Gastroesophageal sphincter (tissue), 4 donors: ENCODE data around the gene VTI1A. TPM values are rescaled to one million over a fixed set of nuclear protein-coding genes. Genes with fewer than 3 reads are reported as not detected.

ENCODE experiments used
- ATAC-seq: fragments of 150-250 bp; one replicate; pipeline ENCODE4 v1.9.1; 2016; ENCODE audit warnings: mild to moderate bottlenecking, moderate library complexity
- H3K27ac ChIP-seq, 4 donors: fragments of 200-600 bp; sonication (generic) in 3 of 4; 1 replicate in 3 of 4; 2 replicates in 1 of 4; pipeline ENCODE4 v1.5.1; 2016 to 2019
- H3K27me3 ChIP-seq: fragments of 200-600 bp; sonication (generic); one replicate; pipeline ENCODE4 v1.5.1; 2019
- H3K36me3 ChIP-seq, 2 donors: fragments of 200-600 bp; sonication (generic); one replicate each; pipeline ENCODE4 v1.5.1; 2019; ENCODE audit warnings: control low read depth in 1 of 2
- H3K4me1 ChIP-seq, 3 donors: fragments of 200-600 bp; sonication (generic); 1 replicate in 2 of 3; 2 replicates in 1 of 3; pipeline ENCODE4 v1.5.1; 2016 to 2019; ENCODE audit warnings: control low read depth in 2 of 3
- H3K4me3 ChIP-seq, 2 donors: fragments of 200-600 bp; sonication (generic); one replicate each; pipeline ENCODE4 v1.5.1; 2019; ENCODE audit warnings: mild to moderate bottlenecking in 1 of 2, moderate library complexity in 1 of 2
- H3K9me3 ChIP-seq, 3 donors: fragments of 200-600 bp; sonication (generic); one replicate each; pipeline ENCODE4 v1.5.1; 2017 to 2019; ENCODE audit warnings: control low read depth in 2 of 3
- EP300 ChIP-seq: sonication (generic); formaldehyde crosslinking; IDR thresholded peaks from one replicate; pipeline ENCODE4 v1.6.1; 2017; ENCODE audit warnings: antibody characterized with exemption, mild to moderate bottlenecking
- POLR2A ChIP-seq, 2 donors: fragments of 450-650 bp; IDR thresholded peaks; one replicate each; pipeline ENCODE4 v1.6.1; 2017; ENCODE audit warnings: antibody characterized with exemption in 2 of 2, mild to moderate bottlenecking in 2 of 2, moderate library complexity in 1 of 2
- POLR2AphosphoS5 ChIP-seq: sonication (generic); formaldehyde crosslinking; IDR thresholded peaks from one replicate; pipeline ENCODE4 v1.6.1; 2017; ENCODE audit warnings: antibody characterized with exemption
- WGBS, 2 donors: methylation state at CpG; one replicate each; pipeline ENCODE4 v1.1.5; 2018; ENCODE audit warnings: low coverage in 1 of 2; 5-methylcytosine and 5-hydroxymethylcytosine counted together
- total RNA-seq, 4 donors: library from RNA; depleted of rRNA; stranded (reverse); fragments of >200 nt; gene quantifications; one replicate each; pipeline ENCODE4 v1.1.0, GENCODE V29; 2016
- TF ChIP-seq, protein P1 (sequence below), 4 experiments: fragments of 200-600 bp in 2 of 4; fragments of 450-650 bp in 2 of 4; sonication (generic) in 1 of 4; IDR thresholded peaks; one replicate each; pipeline ENCODE4 v1.5.1; 2017 to 2019; ENCODE audit warnings: antibody characterized with exemption in 4 of 4, mild to moderate bottlenecking in 2 of 4, moderate library complexity in 2 of 4

The VTI1A gene
- total RNA-seq, 4 donors from 2014 or later: 19.6 to 81.9 (median 43.1) TPM

DNA sequence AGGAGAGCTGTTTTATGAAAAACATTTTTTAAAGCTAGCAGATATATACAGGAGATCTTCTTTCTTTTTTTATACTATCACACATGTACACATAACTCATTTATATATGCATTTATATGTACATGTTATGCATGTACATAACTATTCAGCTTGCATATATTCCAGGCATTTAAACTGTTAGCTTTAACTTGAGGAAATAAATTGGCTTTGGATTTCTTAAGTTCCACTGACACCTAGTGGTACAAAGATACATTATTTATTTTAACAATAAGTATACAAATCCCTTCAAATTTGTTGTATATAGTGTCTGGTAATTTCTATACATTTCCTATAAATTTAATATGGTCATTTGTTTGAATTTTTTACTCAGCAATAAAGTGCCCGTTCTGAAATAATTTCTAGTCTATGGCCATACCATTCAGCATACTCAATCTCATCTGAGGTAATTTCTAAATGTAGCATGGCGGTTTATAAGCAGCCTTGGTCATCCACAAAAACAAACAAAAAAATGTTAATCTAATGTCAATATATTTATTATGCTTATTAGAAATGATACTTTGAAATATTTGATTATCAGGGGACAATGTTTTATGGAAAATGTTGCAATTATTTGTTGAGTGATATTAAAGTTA lies 11.9 kb upstream of the VTI1A start:
- WGBS, 2 donors: 86 to 94% methylated on average over 2 of the region's 2 CpGs

DNA sequence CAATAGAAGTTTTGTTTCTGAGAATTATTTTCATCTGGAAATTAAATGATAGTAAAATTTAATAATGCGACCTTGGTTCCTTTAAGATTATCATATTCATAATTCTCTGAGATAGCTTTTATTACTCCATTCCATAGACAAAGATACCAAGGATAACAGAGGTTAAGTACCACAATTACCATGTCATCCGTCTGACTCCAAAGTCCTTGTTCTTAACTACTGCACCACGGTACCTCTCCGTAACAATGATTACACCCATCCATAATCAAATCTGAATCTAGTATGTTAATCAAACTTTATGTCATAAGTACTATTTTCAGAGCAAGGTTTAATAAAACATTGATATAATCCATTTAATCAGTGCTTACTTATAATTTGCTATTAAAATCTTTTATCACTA lies 8.7 kb upstream of the VTI1A start:
- H3K4me3 ChIP-seq: no peak overlapping the region
- no peak overlapping the region for H3K27ac ChIP-seq
- no peak for ATAC-seq
- TF ChIP-seq POLR2AphosphoS5 (no peak), EP300 (no peak), POLR2A (IDR thresholded peaks at IDR 0.05) (no peak)
- TF ChIP-seq, protein P1, sequence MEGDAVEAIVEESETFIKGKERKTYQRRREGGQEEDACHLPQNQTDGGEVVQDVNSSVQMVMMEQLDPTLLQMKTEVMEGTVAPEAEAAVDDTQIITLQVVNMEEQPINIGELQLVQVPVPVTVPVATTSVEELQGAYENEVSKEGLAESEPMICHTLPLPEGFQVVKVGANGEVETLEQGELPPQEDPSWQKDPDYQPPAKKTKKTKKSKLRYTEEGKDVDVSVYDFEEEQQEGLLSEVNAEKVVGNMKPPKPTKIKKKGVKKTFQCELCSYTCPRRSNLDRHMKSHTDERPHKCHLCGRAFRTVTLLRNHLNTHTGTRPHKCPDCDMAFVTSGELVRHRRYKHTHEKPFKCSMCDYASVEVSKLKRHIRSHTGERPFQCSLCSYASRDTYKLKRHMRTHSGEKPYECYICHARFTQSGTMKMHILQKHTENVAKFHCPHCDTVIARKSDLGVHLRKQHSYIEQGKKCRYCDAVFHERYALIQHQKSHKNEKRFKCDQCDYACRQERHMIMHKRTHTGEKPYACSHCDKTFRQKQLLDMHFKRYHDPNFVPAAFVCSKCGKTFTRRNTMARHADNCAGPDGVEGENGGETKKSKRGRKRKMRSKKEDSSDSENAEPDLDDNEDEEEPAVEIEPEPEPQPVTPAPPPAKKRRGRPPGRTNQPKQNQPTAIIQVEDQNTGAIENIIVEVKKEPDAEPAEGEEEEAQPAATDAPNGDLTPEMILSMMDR (IDR thresholded peaks at IDR 0.05): no peak
- peaks cover 0 to 2% (median 0%) of the 10 kb centered on the region in 3 donors for H3K4me1 ChIP-seq
- peaks cover 3 to 96% of the 10 kb centered on the region in 2 donors for H3K36me3 ChIP-seq
- WGBS, 2 donors: 88 to 91% methylated on average over 4 of the region's 4 CpGs
- H3K9me3 ChIP-seq: no peaks in the 10 kb centered on the region
- H3K27me3 ChIP-seq: no peaks in the 10 kb centered on the region

More for the DNA sequence above, 11.9 kb upstream of the VTI1A start:
- ATAC-seq: no peak
- H3K4me1 ChIP-seq: no peaks in the 10 kb centered on the region
- TF ChIP-seq EP300 (no peak), POLR2AphosphoS5 (no peak)
- TF ChIP-seq, protein P1 (IDR thresholded peaks at IDR 0.05): peak in 1 of 4 experiments; percentile 9
- H3K36me3 ChIP-seq: peaks cover 3 to 96% of the 10 kb centered on the region in 2 donors
- H3K9me3 ChIP-seq: no peaks in the 10 kb centered on the region
- no peak overlapping the region for H3K4me3 ChIP-seq
- H3K27ac ChIP-seq: no peak overlapping the region
- H3K27me3 ChIP-seq: no peaks in the 10 kb centered on the region

DNA sequence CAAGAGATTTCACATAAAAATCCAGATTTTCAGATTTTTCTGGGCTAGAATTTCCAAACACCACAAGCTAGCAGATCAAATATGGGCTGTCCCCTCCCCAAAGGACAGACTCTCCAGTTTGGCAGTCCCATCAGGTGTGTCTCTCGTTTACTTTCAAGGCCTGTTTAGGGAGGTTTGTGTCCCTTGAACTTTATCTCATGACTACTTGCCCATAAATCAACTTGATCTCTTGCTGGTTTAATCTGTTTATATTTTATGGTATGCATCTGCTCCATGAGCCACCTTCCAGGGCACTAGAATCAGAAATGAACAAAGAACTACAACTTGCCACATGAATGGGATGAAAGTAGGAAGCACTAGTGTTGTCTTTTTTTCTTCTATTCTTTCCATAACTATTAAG lies 5.5 kb upstream of the VTI1A start:
- Histone ChIP-seq H3K9me3 (no peaks in the 10 kb centered on the region), H3K27ac (no peak overlapping the region), H3K27me3 (no peaks in the 10 kb centered on the region), H3K4me1 (peaks cover 0 to 31% (median 7%) of the 10 kb centered on the region in 3 donors), H3K36me3 (peaks cover 0 to 84% of the 10 kb centered on the region in 2 donors), H3K4me3 (no peak overlapping the region)
- TF ChIP-seq POLR2A (IDR thresholded peaks at IDR 0.05) (no peak), EP300 (no peak), POLR2AphosphoS5 (no peak)
- TF ChIP-seq, protein P1 (IDR thresholded peaks at IDR 0.05): no peak
- WGBS, 2 donors: 60 to 83% methylated on average over 1 of the region's 1 CpG
- ATAC-seq: no peak

DNA sequence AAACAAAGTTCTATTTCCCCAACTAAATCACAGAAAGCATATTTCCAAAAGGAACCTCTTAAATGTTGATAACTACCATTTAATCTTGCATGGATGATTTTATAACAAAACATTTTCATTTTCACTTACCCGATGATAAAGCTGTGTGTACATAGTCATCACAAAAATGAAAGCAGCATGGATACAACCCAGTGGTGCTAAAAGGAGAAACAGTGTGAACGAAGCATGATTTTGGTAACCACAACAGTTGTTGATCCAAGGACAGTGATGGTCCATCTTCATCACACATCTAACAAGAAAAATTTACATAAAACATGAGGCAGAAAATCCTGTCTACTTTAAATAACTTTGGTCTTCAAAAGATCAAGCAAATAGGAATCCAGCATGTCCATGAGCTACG lies 5.0 kb upstream of the VTI1A start:
- Histone ChIP-seq H3K27me3 (no peaks in the 10 kb centered on the region), H3K27ac (no peak overlapping the region), H3K36me3 (peaks cover 0 to 79% of the 10 kb centered on the region in 2 donors), H3K4me3 (no peak overlapping the region), H3K9me3 (no peaks in the 10 kb centered on the region), H3K4me1 (peaks cover 0 to 31% (median 7%) of the 10 kb centered on the region in 3 donors)
- ATAC-seq: no peak
- WGBS, 2 donors: 51 to 54% methylated on average over 3 of the region's 3 CpGs
- TF ChIP-seq EP300 (no peak), POLR2A (IDR thresholded peaks at IDR 0.05) (no peak), POLR2AphosphoS5 (no peak)
- TF ChIP-seq, protein P1 (IDR thresholded peaks at IDR 0.05): no peak
